Measurements from ENCODE around the gene COL1A1.

DNA sequence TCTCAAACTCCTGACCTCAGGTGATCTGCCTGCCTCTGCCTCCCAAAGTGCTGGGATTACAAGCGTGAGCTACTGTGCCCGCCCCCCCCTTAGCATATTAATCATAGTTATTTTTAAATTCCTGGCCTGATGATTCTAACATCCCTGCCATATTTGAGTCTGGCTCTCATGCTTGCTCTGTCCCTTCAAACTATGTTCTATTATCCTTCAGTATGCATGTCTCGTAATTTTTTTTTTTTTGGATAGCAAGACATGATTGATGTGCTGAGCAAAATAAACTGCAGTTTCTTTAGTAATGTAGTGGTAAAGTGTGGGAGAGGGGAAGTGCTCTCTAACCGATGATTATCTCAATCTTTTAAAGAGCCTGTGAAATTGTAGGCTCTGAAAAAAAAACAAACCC lies 38.5 kb upstream of the COL1A1 start:
- TF ChIP-seq GABPA (IDR thresholded peaks at IDR 0.05 in 1 of 2, conservative IDR thresholded peaks at IDR 0.05 in 1 of 2) (no peak), YY1 (IDR thresholded peaks at IDR 0.05) (no peak), TAF1 (conservative IDR thresholded peaks at IDR 0.05) (no peak), JUND (IDR thresholded peaks at IDR 0.05) (no peak), NR2F2 (IDR thresholded peaks at IDR 0.05) (no peak), RAD21 (IDR thresholded peaks at IDR 0.05) (no peak), EGR1 (IDR thresholded peaks at IDR 0.05; ENCODE audit: low read depth in 2 of 2) (no peak)
- TF ChIP-seq, protein P1, sequence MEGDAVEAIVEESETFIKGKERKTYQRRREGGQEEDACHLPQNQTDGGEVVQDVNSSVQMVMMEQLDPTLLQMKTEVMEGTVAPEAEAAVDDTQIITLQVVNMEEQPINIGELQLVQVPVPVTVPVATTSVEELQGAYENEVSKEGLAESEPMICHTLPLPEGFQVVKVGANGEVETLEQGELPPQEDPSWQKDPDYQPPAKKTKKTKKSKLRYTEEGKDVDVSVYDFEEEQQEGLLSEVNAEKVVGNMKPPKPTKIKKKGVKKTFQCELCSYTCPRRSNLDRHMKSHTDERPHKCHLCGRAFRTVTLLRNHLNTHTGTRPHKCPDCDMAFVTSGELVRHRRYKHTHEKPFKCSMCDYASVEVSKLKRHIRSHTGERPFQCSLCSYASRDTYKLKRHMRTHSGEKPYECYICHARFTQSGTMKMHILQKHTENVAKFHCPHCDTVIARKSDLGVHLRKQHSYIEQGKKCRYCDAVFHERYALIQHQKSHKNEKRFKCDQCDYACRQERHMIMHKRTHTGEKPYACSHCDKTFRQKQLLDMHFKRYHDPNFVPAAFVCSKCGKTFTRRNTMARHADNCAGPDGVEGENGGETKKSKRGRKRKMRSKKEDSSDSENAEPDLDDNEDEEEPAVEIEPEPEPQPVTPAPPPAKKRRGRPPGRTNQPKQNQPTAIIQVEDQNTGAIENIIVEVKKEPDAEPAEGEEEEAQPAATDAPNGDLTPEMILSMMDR (IDR thresholded peaks at IDR 0.05; ENCODE audit: low read depth, low read length, missing input control) = no peak
- TF ChIP-seq, protein P2, sequence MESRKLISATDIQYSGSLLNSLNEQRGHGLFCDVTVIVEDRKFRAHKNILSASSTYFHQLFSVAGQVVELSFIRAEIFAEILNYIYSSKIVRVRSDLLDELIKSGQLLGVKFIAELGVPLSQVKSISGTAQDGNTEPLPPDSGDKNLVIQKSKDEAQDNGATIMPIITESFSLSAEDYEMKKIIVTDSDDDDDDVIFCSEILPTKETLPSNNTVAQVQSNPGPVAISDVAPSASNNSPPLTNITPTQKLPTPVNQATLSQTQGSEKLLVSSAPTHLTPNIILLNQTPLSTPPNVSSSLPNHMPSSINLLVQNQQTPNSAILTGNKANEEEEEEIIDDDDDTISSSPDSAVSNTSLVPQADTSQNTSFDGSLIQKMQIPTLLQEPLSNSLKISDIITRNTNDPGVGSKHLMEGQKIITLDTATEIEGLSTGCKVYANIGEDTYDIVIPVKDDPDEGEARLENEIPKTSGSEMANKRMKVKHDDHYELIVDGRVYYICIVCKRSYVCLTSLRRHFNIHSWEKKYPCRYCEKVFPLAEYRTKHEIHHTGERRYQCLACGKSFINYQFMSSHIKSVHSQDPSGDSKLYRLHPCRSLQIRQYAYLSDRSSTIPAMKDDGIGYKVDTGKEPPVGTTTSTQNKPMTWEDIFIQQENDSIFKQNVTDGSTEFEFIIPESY (IDR thresholded peaks at IDR 0.05) = no peak
- TF ChIP-seq, protein P3, sequence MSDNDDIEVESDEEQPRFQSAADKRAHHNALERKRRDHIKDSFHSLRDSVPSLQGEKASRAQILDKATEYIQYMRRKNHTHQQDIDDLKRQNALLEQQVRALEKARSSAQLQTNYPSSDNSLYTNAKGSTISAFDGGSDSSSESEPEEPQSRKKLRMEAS (IDR thresholded peaks at IDR 0.05) = no peak
- TF ChIP-seq, protein P4, sequence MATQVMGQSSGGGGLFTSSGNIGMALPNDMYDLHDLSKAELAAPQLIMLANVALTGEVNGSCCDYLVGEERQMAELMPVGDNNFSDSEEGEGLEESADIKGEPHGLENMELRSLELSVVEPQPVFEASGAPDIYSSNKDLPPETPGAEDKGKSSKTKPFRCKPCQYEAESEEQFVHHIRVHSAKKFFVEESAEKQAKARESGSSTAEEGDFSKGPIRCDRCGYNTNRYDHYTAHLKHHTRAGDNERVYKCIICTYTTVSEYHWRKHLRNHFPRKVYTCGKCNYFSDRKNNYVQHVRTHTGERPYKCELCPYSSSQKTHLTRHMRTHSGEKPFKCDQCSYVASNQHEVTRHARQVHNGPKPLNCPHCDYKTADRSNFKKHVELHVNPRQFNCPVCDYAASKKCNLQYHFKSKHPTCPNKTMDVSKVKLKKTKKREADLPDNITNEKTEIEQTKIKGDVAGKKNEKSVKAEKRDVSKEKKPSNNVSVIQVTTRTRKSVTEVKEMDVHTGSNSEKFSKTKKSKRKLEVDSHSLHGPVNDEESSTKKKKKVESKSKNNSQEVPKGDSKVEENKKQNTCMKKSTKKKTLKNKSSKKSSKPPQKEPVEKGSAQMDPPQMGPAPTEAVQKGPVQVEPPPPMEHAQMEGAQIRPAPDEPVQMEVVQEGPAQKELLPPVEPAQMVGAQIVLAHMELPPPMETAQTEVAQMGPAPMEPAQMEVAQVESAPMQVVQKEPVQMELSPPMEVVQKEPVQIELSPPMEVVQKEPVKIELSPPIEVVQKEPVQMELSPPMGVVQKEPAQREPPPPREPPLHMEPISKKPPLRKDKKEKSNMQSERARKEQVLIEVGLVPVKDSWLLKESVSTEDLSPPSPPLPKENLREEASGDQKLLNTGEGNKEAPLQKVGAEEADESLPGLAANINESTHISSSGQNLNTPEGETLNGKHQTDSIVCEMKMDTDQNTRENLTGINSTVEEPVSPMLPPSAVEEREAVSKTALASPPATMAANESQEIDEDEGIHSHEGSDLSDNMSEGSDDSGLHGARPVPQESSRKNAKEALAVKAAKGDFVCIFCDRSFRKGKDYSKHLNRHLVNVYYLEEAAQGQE (IDR thresholded peaks at IDR 0.05) = no peak

Measured in liver (tissue), 3 donors.